Esophagus muscularis mucosa (tissue), 4 donors: ENCODE results near the gene RBMS3. TPM values are rescaled to one million over a fixed set of nuclear protein-coding genes. Genes with fewer than 3 reads are reported as not detected.

Source experiments
- DNase-seq: peaks from one replicate; pipeline ENCODE4 v3.0.0-alpha.2; 2017; ENCODE audit errors: extremely low spot score
- H3K27ac ChIP-seq, 4 donors: fragments of 200-600 bp; sonication (generic); replicated peaks in 1 of 4; 1 replicate in 3 of 4; 2 replicates in 1 of 4; pipeline ENCODE4 v1.5.1; 2016 to 2019; ENCODE audit warnings: mild to moderate bottlenecking in 1 of 4
- H3K27me3 ChIP-seq, 4 donors: fragments of 200-600 bp; sonication (generic); one replicate each; pipeline versions ENCODE4 v1.5.1 to v1.6.0; 2016 to 2019
- H3K36me3 ChIP-seq, 4 donors: fragments of 200-600 bp; sonication (generic); one replicate each; pipeline ENCODE4 v1.5.1; 2016 to 2019
- H3K4me1 ChIP-seq, 4 donors: fragments of 200-600 bp; sonication (generic); one replicate each; pipeline ENCODE4 v1.5.1; 2016 to 2019
- H3K4me3 ChIP-seq, 4 donors: fragments of 200-600 bp; sonication (generic); 1 replicate in 2 of 4; 2 replicates in 2 of 4; pipeline ENCODE4 v1.5.1; 2016 to 2019; ENCODE audit warnings: mild to moderate bottlenecking in 4 of 4, moderate library complexity in 1 of 4
- H3K9me3 ChIP-seq, 4 donors: fragments of 200-600 bp; sonication (generic); 1 replicate in 3 of 4; 2 replicates in 1 of 4; pipeline ENCODE4 v1.5.1; 2016 to 2019
- EP300 ChIP-seq: sonication (generic); formaldehyde crosslinking; IDR thresholded peaks from one replicate; pipeline ENCODE4 v1.6.1; 2017; ENCODE audit warnings: antibody characterized with exemption
- POLR2A ChIP-seq: fragments of 450-650 bp; IDR thresholded peaks from one replicate; pipeline ENCODE4 v1.6.1; 2017; ENCODE audit warnings: antibody characterized with exemption, moderate library complexity, mild to moderate bottlenecking, low read depth
- POLR2AphosphoS5 ChIP-seq, 2 donors: sonication (generic); formaldehyde crosslinking; IDR thresholded peaks; one replicate each; pipeline ENCODE4 v1.6.1; 2017; ENCODE audit warnings: antibody characterized with exemption in 2 of 2
- WGBS: methylation state at CpG from one replicate; pipeline ENCODE4 v1.1.5; 2018; 5-methylcytosine and 5-hydroxymethylcytosine counted together
- intact Hi-C: fragments of 100-400 bp; cut with DNase I; formaldehyde crosslinking; loops from one replicate; pipeline ENCODE4 v1.15.1; 2023
- total RNA-seq, 4 donors: library from RNA; depleted of rRNA; stranded (reverse); fragments of >200 nt; gene quantifications; one replicate each; pipeline versions ENCODE4 v1.1.0 to v1.2.1, GENCODE V29; 2016
- TF ChIP-seq, protein P1 (sequence below), 3 experiments: fragments of 200-600 bp in 2 of 3; fragments of 450-650 bp in 1 of 3; sonication (generic) in 2 of 3; IDR thresholded peaks; one replicate each; pipeline ENCODE4 v1.5.1; 2017 to 2019; ENCODE audit warnings: antibody characterized with exemption in 3 of 3, mild to moderate bottlenecking in 2 of 3, moderate library complexity in 1 of 3

RBMS3 gene
- total RNA-seq, 4 donors from 2014 or later, result 53.0 to 81.5 (median 61.2) TPM

GRCh38 chr3:29525254-29525881 lies 244.5 kb downstream of the RBMS3 start:
- intact Hi-C loops, result loop anchor here (5.0 kb wide), 1 partner anchor 232 kb away; no protein-coding TSS in a partner anchor

GRCh38 chr3:29527246-29527645 lies 246.4 kb downstream of the RBMS3 start:
- Histone ChIP-seq H3K36me3 (no peaks in the 10 kb centered on the region), H3K27me3 (no peaks in the 10 kb centered on the region), H3K9me3 (no peaks in the 10 kb centered on the region), H3K4me1 (peaks cover 33 to 60% (median 46%) of the 10 kb centered on the region in 4 donors), H3K27ac (peak overlapping the region in 2 of 4 donors; percentile 38 to 48), H3K4me3 (no peak overlapping the region)
- no peak for DNase-seq
- 45% methylated on average over 1 of the region's 1 CpG for WGBS
- intact Hi-C loops, result loop anchor here (5.0 kb wide), 1 partner anchor 230 kb away; no protein-coding TSS in a partner anchor
- TF ChIP-seq, protein P1, sequence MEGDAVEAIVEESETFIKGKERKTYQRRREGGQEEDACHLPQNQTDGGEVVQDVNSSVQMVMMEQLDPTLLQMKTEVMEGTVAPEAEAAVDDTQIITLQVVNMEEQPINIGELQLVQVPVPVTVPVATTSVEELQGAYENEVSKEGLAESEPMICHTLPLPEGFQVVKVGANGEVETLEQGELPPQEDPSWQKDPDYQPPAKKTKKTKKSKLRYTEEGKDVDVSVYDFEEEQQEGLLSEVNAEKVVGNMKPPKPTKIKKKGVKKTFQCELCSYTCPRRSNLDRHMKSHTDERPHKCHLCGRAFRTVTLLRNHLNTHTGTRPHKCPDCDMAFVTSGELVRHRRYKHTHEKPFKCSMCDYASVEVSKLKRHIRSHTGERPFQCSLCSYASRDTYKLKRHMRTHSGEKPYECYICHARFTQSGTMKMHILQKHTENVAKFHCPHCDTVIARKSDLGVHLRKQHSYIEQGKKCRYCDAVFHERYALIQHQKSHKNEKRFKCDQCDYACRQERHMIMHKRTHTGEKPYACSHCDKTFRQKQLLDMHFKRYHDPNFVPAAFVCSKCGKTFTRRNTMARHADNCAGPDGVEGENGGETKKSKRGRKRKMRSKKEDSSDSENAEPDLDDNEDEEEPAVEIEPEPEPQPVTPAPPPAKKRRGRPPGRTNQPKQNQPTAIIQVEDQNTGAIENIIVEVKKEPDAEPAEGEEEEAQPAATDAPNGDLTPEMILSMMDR (IDR thresholded peaks at IDR 0.05), result no peak
- TF ChIP-seq EP300 (no peak), POLR2AphosphoS5 (IDR thresholded peaks at IDR 0.05) (no peak), POLR2A (no peak)

More at GRCh38 chr3:29525254-29525881, 244.5 kb downstream of the RBMS3 start:
- DNase-seq, result no peak
- TF ChIP-seq POLR2AphosphoS5 (IDR thresholded peaks at IDR 0.05) (peak; percentile 70 to 71), POLR2A (no peak)
- Histone ChIP-seq H3K27ac (peak overlapping the region; percentile 34 to 74 (median 44)), H3K27me3 (no peaks in the 10 kb centered on the region), H3K4me1 (peaks cover 27 to 56% (median 37%) of the 10 kb centered on the region in 4 donors), H3K4me3 (no peak overlapping the region), H3K9me3 (no peaks in the 10 kb centered on the region), H3K36me3 (no peaks in the 10 kb centered on the region)
- 19% methylated on average over 1 of the region's 1 CpG for WGBS

DNA sequence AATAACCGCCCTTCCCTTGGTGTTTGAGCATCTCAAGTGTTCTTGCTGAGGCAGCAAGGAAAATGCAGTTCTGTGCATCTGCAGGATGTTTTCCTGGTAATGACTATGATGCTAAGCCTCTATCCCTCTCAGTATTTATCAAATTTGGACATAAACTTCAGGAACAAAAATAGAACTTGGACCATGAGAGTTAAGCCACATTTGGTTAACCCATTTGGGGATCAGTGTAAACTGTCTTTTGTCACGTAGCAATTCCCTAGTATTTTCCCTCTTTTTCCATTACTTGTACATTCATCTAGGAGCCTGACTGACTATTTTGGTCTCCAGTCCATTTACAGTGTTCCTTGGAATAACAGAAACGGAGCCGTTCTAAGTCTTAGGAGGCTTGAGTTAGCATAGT lies 250.8 kb downstream of the RBMS3 start:
- no peak for TF ChIP-seq POLR2A
- no peak for TF ChIP-seq POLR2AphosphoS5 (IDR thresholded peaks at IDR 0.05)
- TF ChIP-seq EP300, result no peak
- TF ChIP-seq, protein P1 (IDR thresholded peaks at IDR 0.05), result no peak
- no peak for DNase-seq
- Histone ChIP-seq H3K4me3 (no peak overlapping the region), H3K4me1 (peaks cover 20 to 36% (median 28%) of the 10 kb centered on the region in 4 donors), H3K36me3 (no peaks in the 10 kb centered on the region), H3K9me3 (no peaks in the 10 kb centered on the region), H3K27me3 (no peaks in the 10 kb centered on the region), H3K27ac (peak overlapping the region in 3 of 4 donors; percentile 14 to 32 (median 28))
- WGBS, result 39% methylated on average over 4 of the region's 4 CpGs
- intact Hi-C loops, result loop anchor here (10.0 kb wide), 1 partner anchor 247 kb away; the partner anchor contains the start of gene RBMS3

GRCh38 chr3:29532473-29532872 lies 251.6 kb downstream of the RBMS3 start:
- no peak overlapping the region for H3K27ac ChIP-seq
- no peaks in the 10 kb centered on the region for H3K9me3 ChIP-seq
- intact Hi-C loops, result loop anchor here (10.0 kb wide), 1 partner anchor 248 kb away; the partner anchor contains the start of gene RBMS3
- 59% methylated on average over 4 of the region's 4 CpGs for WGBS
- peaks cover 14 to 31% (median 20%) of the 10 kb centered on the region in 4 donors for H3K4me1 ChIP-seq
- no peaks in the 10 kb centered on the region for H3K36me3 ChIP-seq
- no peaks in the 10 kb centered on the region for H3K27me3 ChIP-seq
- TF ChIP-seq, protein P1 (IDR thresholded peaks at IDR 0.05), result peak in 1 of 3 experiments; percentile 21
- TF ChIP-seq POLR2AphosphoS5 (IDR thresholded peaks at IDR 0.05), result no peak
- no peak for TF ChIP-seq POLR2A
- no peak for TF ChIP-seq EP300
- DNase-seq, result no peak
- H3K4me3 ChIP-seq, result no peak overlapping the region

DNA sequence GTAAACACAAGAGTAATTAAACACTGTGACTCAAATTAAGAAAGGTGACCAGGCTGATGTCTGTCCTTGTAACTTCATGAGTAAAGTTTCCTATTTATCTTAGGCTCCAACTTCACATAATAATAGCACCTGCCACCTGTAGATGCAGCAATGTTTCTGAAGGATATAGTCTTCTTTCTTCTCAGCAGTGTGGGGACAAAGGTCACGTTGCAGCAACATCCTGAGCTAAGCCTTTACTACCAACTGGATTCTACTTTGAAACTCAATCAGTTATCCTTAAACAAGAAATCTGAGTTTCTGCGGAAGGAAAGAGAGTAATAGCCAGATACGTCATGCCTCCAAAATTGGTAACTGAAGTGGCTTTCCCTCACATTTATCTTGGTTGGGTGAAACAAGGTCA lies 253.1 kb downstream of the RBMS3 start:
- intact Hi-C loops, result loop anchor here (10.0 kb wide), 1 partner anchor 249 kb away; the partner anchor contains the start of gene RBMS3
- 92% methylated on average over 3 of the region's 3 CpGs for WGBS
- no peaks in the 10 kb centered on the region for H3K9me3 ChIP-seq
- H3K4me1 ChIP-seq, result peaks cover 19 to 44% (median 32%) of the 10 kb centered on the region in 4 donors
- H3K4me3 ChIP-seq, result no peak overlapping the region
- TF ChIP-seq, protein P1 (IDR thresholded peaks at IDR 0.05), result no peak
- TF ChIP-seq POLR2A (no peak), EP300 (no peak), POLR2AphosphoS5 (IDR thresholded peaks at IDR 0.05) (no peak)
- no peaks in the 10 kb centered on the region for H3K27me3 ChIP-seq
- no peaks in the 10 kb centered on the region for H3K36me3 ChIP-seq
- H3K27ac ChIP-seq, result no peak overlapping the region
- no peak for DNase-seq
